HG03342 (cell line): ENCODE data around the gene SETD6.

Experiments used
- ATAC-seq: cut with Tn5 transposase; IDR thresholded peaks from one replicate; pipeline ENCODE4 v1.9.1; 2021; ENCODE audit warnings: mild to moderate bottlenecking, moderate library complexity; ENCODE audit not compliant: unreplicated experiment

The SETD6 gene

GRCh38 chr16:58507963-58508670 lies 7.2 kb upstream of the SETD6 start:
- no peak for ATAC-seq

- no peak for ATAC-seq
These were observed 6.6 kb upstream of the SETD6 start for GRCh38 chr16:58508671-58509251.

GRCh38 chr16:58509256-58510096 lies 5.8 kb upstream of the SETD6 start:
- ATAC-seq = no peak

- ATAC-seq = no peak
These were observed 5.1 kb upstream of the SETD6 start for GRCh38 chr16:58510097-58510775.

- ATAC-seq = no peak
These were observed 4.3 kb upstream of the SETD6 start for GRCh38 chr16:58510776-58511628.

- ATAC-seq = peak; percentile 32
These were observed 3.1 kb upstream of the SETD6 start for GRCh38 chr16:58511933-58512815.

GRCh38 chr16:58513874-58514273 lies 1.4 kb upstream of the SETD6 start:
- ATAC-seq = no peak

- peak; percentile 29 for ATAC-seq
These were observed 802 bp downstream of the SETD6 start for GRCh38 chr16:58515871-58516767.

- no peak for ATAC-seq
These were observed 1.4 kb downstream of the SETD6 start for GRCh38 chr16:58516768-58517107.

GRCh38 chr16:58518083-58518979 lies 3.0 kb downstream of the SETD6 start:
- peak; percentile 41 for ATAC-seq

- no peak for ATAC-seq
These were observed 3.7 kb downstream of the SETD6 start for GRCh38 chr16:58518980-58519368.

GRCh38 chr16:58519707-58520106 lies 4.4 kb downstream of the SETD6 start:
- ATAC-seq = no peak

GRCh38 chr16:58530179-58530578 lies 14.9 kb downstream of the SETD6 start:
- no peak for ATAC-seq

- ATAC-seq = no peak
These were observed 17.1 kb downstream of the SETD6 start for GRCh38 chr16:58532414-58532813.

GRCh38 chr16:58533751-58534470 lies 18.6 kb downstream of the SETD6 start:
- ATAC-seq = no peak

- no peak for ATAC-seq
These were observed 19.8 kb downstream of the SETD6 start for GRCh38 chr16:58535100-58535499.

GRCh38 chr16:58536278-58536677 lies 21.0 kb downstream of the SETD6 start:
- ATAC-seq = no peak
